OCI-M2 (cell line): ENCODE results near the gene PITRM1.

ENCODE experiments used
- DNase-seq: peaks from one replicate; lab custom pipeline; 2025; ENCODE audit not compliant: unreplicated experiment; lab: John Stamatoyannopoulos, UW

Gene PITRM1

GRCh38 chr10:3139216-3139910, 33.2 kb downstream of the PITRM1 start:
- no peak for DNase-seq

- no peak for DNase-seq
These were observed 34.4 kb downstream of the PITRM1 start for GRCh38 chr10:3137958-3138726.

GRCh38 chr10:3136763-3137611, 35.6 kb downstream of the PITRM1 start:
- DNase-seq = no peak

GRCh38 chr10:3136336-3136735, 36.2 kb downstream of the PITRM1 start:
- no peak for DNase-seq

- no peak for DNase-seq
These were observed 37.6 kb downstream of the PITRM1 start for GRCh38 chr10:3135006-3135405.

GRCh38 chr10:3133948-3134347, 38.6 kb downstream of the PITRM1 start:
- DNase-seq = no peak

GRCh38 chr10:3132036-3133025, 40.3 kb downstream of the PITRM1 start:
- DNase-seq = no peak

GRCh38 chr10:3131098-3131497, 41.5 kb downstream of the PITRM1 start:
- DNase-seq = no peak

GRCh38 chr10:3129581-3130340, 42.8 kb downstream of the PITRM1 start:
- no peak for DNase-seq

GRCh38 chr10:3128379-3129130, 44.0 kb downstream of the PITRM1 start:
- DNase-seq = no peak

- DNase-seq = no peak
These were observed 44.7 kb downstream of the PITRM1 start for GRCh38 chr10:3127921-3128320.

- no peak for DNase-seq
These were observed 45.7 kb downstream of the PITRM1 start for GRCh38 chr10:3126741-3127346.

GRCh38 chr10:3126249-3126648, 46.3 kb downstream of the PITRM1 start:
- no peak for DNase-seq

- no peak for DNase-seq
These were observed 46.9 kb downstream of the PITRM1 start for GRCh38 chr10:3125527-3126170.

GRCh38 chr10:3124412-3125175, 48.0 kb downstream of the PITRM1 start:
- no peak for DNase-seq

GRCh38 chr10:3123571-3124411, 48.8 kb downstream of the PITRM1 start:
- DNase-seq = no peak
